HUES64 (cell line): ENCODE results near the gene RNF133.
"Not testable (repeated sequence)": the region's sequence is repeated elsewhere in the genome, so short reads cannot be mapped to it uniquely, and the experiment has no call there.

Experiments
- H3K27ac ChIP-seq: 2 replicates; pipeline ENCODE4 v1.7.0; 2013; ENCODE audit warnings: low read depth, low read length, inconsistent platforms
- H3K27me3 ChIP-seq: 2 replicates; pipeline ENCODE4 v1.6.1; 2013; ENCODE audit warnings: mild to moderate bottlenecking, low read length; ENCODE audit not compliant: insufficient read depth
- H3K36me3 ChIP-seq: 2 replicates; pipeline ENCODE4 v1.6.1; 2013; ENCODE audit warnings: mild to moderate bottlenecking, low read length; ENCODE audit not compliant: insufficient read depth
- H3K4me1 ChIP-seq: 2 replicates; pipeline ENCODE4 v1.6.1; 2013; ENCODE audit warnings: mild to moderate bottlenecking, low read length, moderate library complexity; ENCODE audit not compliant: insufficient read depth
- H3K4me3 ChIP-seq: 2 replicates; pipeline ENCODE4 v1.5.1; 2013; ENCODE audit warnings: mild to moderate bottlenecking, low read length, moderate library complexity
- H3K9ac ChIP-seq: 2 replicates; pipeline ENCODE4 v1.6.1; 2013; ENCODE audit warnings: mild to moderate bottlenecking, low read depth, low read length
- H3K9me3 ChIP-seq: 2 replicates; pipeline ENCODE4 v1.6.1; 2013; ENCODE audit warnings: low read depth, low read length; ENCODE audit not compliant: insufficient read depth
- WGBS: fragments of 150-250, 120-280 bp; methylation state at CpG from one replicate; pipeline ENCODE4 v1.1.7; 2013; ENCODE audit warnings: missing lambda C conversion rate; 5-methylcytosine and 5-hydroxymethylcytosine counted together

RNF133 gene

GRCh38 chr7:122689346-122690109, 9.4 kb downstream of the RNF133 start:
- no peaks in the 10 kb centered on the region for H3K36me3 ChIP-seq
- no peak overlapping the region for H3K9ac ChIP-seq
- no peaks in the 10 kb centered on the region for H3K27me3 ChIP-seq
- no peak overlapping the region for H3K4me3 ChIP-seq
- WGBS = 92% methylated on average over 13 of the region's 13 CpGs
- 0 out of 2 replicates have a peak, but pooled peaks cover 7% of the 10 kb centered on the region for H3K9me3 ChIP-seq
- H3K27ac ChIP-seq = no peak overlapping the region
- H3K4me1 ChIP-seq = peaks cover 26% of the 10 kb centered on the region

GRCh38 chr7:122688400-122688998, 10.4 kb downstream of the RNF133 start:
- WGBS = 73% methylated on average over 5 of the region's 6 CpGs

GRCh38 chr7:122686360-122686878, 12.5 kb downstream of the RNF133 start:
- H3K36me3 ChIP-seq = no peaks in the 10 kb centered on the region
- H3K4me1 ChIP-seq = peaks cover 26% of the 10 kb centered on the region
- H3K9me3 ChIP-seq = no peaks in the 10 kb centered on the region
- no peak overlapping the region for H3K27ac ChIP-seq
- no peak overlapping the region for H3K4me3 ChIP-seq
- no peaks in the 10 kb centered on the region for H3K27me3 ChIP-seq
- WGBS = 65% methylated on average over 10 of the region's 10 CpGs
- no peak overlapping the region for H3K9ac ChIP-seq

More at GRCh38 chr7:122688400-122688998, 10.4 kb downstream of the RNF133 start:
- Histone ChIP-seq H3K27me3 (no peaks in the 10 kb centered on the region), H3K9me3 (0 out of 2 replicates have a peak, but pooled peaks cover 7% of the 10 kb centered on the region), H3K27ac (no peak overlapping the region), H3K36me3 (no peaks in the 10 kb centered on the region), H3K4me1 (peaks cover 26% of the 10 kb centered on the region), H3K9ac (no peak overlapping the region), H3K4me3 (no peak overlapping the region)

GRCh38 chr7:122684504-122684903, 14.4 kb downstream of the RNF133 start:
- WGBS = 88% methylated on average over 1 of the region's 2 CpGs
- no peaks in the 10 kb centered on the region for H3K36me3 ChIP-seq
- H3K4me3 ChIP-seq = no peak overlapping the region
- no peaks in the 10 kb centered on the region for H3K9me3 ChIP-seq
- no peak overlapping the region for H3K9ac ChIP-seq
- H3K27ac ChIP-seq = no peak overlapping the region
- no peaks in the 10 kb centered on the region for H3K27me3 ChIP-seq
- H3K4me1 ChIP-seq = peaks cover 33% of the 10 kb centered on the region

GRCh38 chr7:122682815-122683550, 15.9 kb downstream of the RNF133 start:
- no peaks in the 10 kb centered on the region for H3K9me3 ChIP-seq
- H3K27ac ChIP-seq = no peak overlapping the region
- WGBS = 91% methylated on average over 6 of the region's 8 CpGs
- H3K27me3 ChIP-seq = no peaks in the 10 kb centered on the region
- no peak overlapping the region for H3K9ac ChIP-seq
- H3K4me1 ChIP-seq = peaks cover 43% of the 10 kb centered on the region
- no peak overlapping the region for H3K4me3 ChIP-seq
- H3K36me3 ChIP-seq = no peaks in the 10 kb centered on the region

GRCh38 chr7:122681186-122681585, 17.7 kb downstream of the RNF133 start:
- H3K4me1 ChIP-seq = peaks cover 46% of the 10 kb centered on the region
- not testable (repeated sequence) for H3K9me3 ChIP-seq, H3K36me3 ChIP-seq, H3K27ac ChIP-seq, H3K27me3 ChIP-seq, H3K9ac ChIP-seq, H3K4me3 ChIP-seq
- WGBS = 97% methylated on average over 15 of the region's 16 CpGs

- H3K9me3 ChIP-seq = no peaks in the 10 kb centered on the region
- peak overlapping the region; percentile 65; the same call in 1 of the 2 replicates for H3K27ac ChIP-seq
- H3K27me3 ChIP-seq = no peaks in the 10 kb centered on the region
- peaks cover 33% of the 10 kb centered on the region for H3K4me1 ChIP-seq
- 81% methylated on average over 1 of the region's 1 CpG for WGBS
- H3K4me3 ChIP-seq = no peak overlapping the region
- peak overlapping the region; percentile 61 for H3K9ac ChIP-seq
- no peaks in the 10 kb centered on the region for H3K36me3 ChIP-seq
Observed at GRCh38 chr7:122679813-122680212, 19.1 kb downstream of the RNF133 start.

GRCh38 chr7:122679269-122679709, 19.6 kb downstream of the RNF133 start:
- Histone ChIP-seq H3K4me1 (peaks cover 33% of the 10 kb centered on the region), H3K9ac (peak overlapping the region; percentile 61), H3K27ac (peak overlapping the region; percentile 65; the same call in 1 of the 2 replicates)
- WGBS = 54% methylated on average over 9 of the region's 9 CpGs
- not testable (repeated sequence) for H3K36me3 ChIP-seq, H3K4me3 ChIP-seq, H3K9me3 ChIP-seq, H3K27me3 ChIP-seq

- H3K27ac ChIP-seq = no peak overlapping the region
- H3K36me3 ChIP-seq = no peaks in the 10 kb centered on the region
- 64% methylated on average over 1 of the region's 1 CpG for WGBS
- no peaks in the 10 kb centered on the region for H3K27me3 ChIP-seq
- no peak overlapping the region for H3K9ac ChIP-seq
- no peak overlapping the region for H3K4me3 ChIP-seq
- no peaks in the 10 kb centered on the region for H3K9me3 ChIP-seq
- H3K4me1 ChIP-seq = peaks cover 33% of the 10 kb centered on the region
Observed at GRCh38 chr7:122677149-122677548, 21.8 kb downstream of the RNF133 start.

GRCh38 chr7:122676466-122676865, 22.5 kb downstream of the RNF133 start:
- H3K4me1 ChIP-seq = peaks cover 36% of the 10 kb centered on the region
- 94% methylated on average over 2 of the region's 2 CpGs for WGBS
- no peaks in the 10 kb centered on the region for H3K27me3 ChIP-seq
- H3K4me3 ChIP-seq = no peak overlapping the region
- no peaks in the 10 kb centered on the region for H3K9me3 ChIP-seq
- no peak overlapping the region for H3K9ac ChIP-seq
- H3K36me3 ChIP-seq = no peaks in the 10 kb centered on the region
- no peak overlapping the region for H3K27ac ChIP-seq

GRCh38 chr7:122675621-122676020, 23.3 kb downstream of the RNF133 start:
- Histone ChIP-seq H3K4me3 (no peak overlapping the region), H3K9me3 (no peaks in the 10 kb centered on the region), H3K27ac (no peak overlapping the region), H3K9ac (no peak overlapping the region), H3K27me3 (no peaks in the 10 kb centered on the region), H3K36me3 (no peaks in the 10 kb centered on the region), H3K4me1 (peaks cover 38% of the 10 kb centered on the region)
- WGBS = 91% methylated on average over 7 of the region's 7 CpGs
